HL-60/S4 (cell line): ENCODE results near the gene STIP1.
"Not testable (repeated sequence)": the region's sequence is repeated elsewhere in the genome, so short reads cannot be mapped to it uniquely, and the experiment has no call there.

Source experiments
- in situ Hi-C: fragments of 300-500 bp; cut with MboI; formaldehyde crosslinking; loops from 2 replicates; pipeline ENCODE4 v1.14.3; 2022; ENCODE audit warnings: low sequenced_read_pairs

The STIP1 gene

GRCh38 chr11:64233913-64234586 lies 48.1 kb downstream of the STIP1 start, which contains the start of gene VEGFB:
VEGFB (plus strand) TSS chr11:64234584; CDS start chr11:64234834, 250 bp downstream.
- in situ Hi-C loops, result no loop called here

- in situ Hi-C loops, result no loop called here
Observed at GRCh38 chr11:64234647-64235379, 48.8 kb downstream of the STIP1 start.

DNA sequence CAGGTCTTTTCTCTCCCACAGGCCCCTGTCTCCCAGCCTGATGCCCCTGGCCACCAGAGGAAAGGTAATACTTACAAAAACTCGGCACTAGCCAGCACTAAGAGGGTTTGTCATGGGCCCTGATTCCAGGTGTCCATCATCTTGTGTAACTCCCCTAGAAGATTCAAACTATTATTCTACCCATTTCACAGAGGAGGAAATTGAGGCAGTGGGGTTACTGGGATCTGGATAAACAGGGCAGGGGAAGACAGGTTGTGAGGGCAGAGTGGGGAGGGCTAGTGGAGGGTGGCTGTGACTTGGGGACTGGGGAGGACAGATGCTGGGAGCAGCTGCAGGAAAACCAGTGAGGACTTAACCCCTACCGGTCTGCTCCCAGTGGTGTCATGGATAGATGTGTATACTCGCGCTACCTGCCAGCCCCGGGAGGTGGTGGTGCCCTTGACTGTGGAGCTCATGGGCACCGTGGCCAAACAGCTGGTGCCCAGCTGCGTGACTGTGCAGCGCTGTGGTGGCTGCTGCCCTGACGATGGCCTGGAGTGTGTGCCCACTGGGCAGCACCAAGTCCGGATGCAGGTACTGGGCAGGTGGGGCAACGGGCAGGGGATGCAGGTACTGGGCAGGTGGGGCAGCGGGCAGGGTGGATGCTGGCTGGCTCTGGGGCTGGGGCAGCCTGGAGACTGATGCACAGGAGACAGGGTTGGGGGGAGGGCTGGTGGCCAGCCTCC lies 49.6 kb downstream of the STIP1 start:
- in situ Hi-C loops, result no loop called here

- in situ Hi-C loops, result no loop called here
Observed at GRCh38 chr11:64237484-64237951, 51.5 kb downstream of the STIP1 start.

DNA sequence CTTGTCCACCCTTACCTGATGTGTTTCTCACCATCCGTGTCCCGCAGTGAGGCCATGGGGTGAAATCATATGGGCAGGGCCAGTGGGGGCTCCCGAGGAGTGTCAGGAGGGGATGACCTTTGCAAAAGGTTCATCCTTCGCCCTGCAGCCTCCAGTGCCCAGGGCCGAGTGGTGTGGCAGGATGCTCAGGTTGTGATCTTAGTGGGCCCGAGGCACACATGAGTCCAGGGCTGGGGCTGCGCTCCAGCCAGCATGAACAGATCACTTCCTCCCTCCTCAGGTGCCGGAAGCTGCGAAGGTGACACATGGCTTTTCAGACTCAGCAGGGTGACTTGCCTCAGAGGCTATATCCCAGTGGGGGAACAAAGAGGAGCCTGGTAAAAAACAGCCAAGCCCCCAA lies 52.1 kb downstream of the STIP1 start:
- in situ Hi-C loops, result no loop called here

DNA sequence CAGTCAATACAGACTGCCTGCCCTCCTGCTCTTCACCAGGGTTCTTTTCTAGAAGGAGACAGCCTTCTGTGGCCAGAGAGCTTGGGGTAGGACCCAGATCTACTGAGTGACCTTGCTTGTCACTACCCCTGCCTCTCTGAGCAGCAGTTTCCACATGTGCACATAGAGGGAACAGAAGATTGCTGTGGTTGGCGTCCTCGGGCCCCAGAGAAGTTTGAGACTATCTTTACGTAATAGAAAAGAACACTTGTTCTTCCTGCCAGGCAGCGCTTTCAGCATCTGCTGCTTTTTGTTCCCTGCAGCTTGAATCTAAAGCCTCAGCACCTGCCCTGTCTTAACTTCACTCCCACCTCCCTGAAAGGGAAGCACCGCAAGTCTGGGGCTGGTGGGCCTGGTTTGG lies 53.0 kb downstream of the STIP1 start:
- in situ Hi-C loops, result no loop called here

GRCh38 chr11:64239662-64240434 lies 53.9 kb downstream of the STIP1 start:
- in situ Hi-C loops, result no loop called here

GRCh38 chr11:64240435-64241240 lies 54.7 kb downstream of the STIP1 start, which contains the start of gene FKBP2:
FKBP2 (plus strand) TSS chr11:64241095; CDS start chr11:64242388, 1,293 bp downstream.
- in situ Hi-C loops, result no loop called here

- in situ Hi-C loops, result no loop called here
Observed at GRCh38 chr11:64241241-64241490, 55.2 kb downstream of the STIP1 start.

- in situ Hi-C loops, result no loop called here
Observed at GRCh38 chr11:64241491-64242374, 55.8 kb downstream of the STIP1 start.

GRCh38 chr11:64243236-64243854 lies 57.4 kb downstream of the STIP1 start:
- in situ Hi-C loops, result no loop called here

GRCh38 chr11:64244107-64244506 lies 58.1 kb downstream of the STIP1 start:
- in situ Hi-C loops, result no loop called here

- in situ Hi-C loops, result no loop called here
Observed at GRCh38 chr11:64244966-64245365, 59.0 kb downstream of the STIP1 start.

DNA sequence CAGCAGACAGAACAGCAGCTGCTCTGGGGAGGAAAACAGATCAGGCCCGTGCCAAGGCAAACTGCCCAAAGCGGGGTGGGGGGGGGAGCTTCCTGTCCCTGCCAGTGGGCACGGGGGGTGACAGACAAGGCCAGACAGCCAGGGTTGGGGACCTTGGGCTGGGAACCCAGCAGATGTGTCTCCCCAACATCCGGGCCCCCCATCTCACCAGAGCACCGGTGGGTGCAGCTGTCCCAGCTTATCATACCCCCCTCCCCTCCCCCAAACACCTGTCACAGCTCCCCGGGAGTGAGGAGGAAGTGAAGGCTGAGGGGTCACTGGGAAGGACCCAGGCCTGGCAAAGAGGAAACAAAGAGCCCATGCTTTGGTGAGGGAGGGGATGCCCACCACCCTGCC lies 59.4 kb downstream of the STIP1 start:
- in situ Hi-C loops, result no loop called here

DNA sequence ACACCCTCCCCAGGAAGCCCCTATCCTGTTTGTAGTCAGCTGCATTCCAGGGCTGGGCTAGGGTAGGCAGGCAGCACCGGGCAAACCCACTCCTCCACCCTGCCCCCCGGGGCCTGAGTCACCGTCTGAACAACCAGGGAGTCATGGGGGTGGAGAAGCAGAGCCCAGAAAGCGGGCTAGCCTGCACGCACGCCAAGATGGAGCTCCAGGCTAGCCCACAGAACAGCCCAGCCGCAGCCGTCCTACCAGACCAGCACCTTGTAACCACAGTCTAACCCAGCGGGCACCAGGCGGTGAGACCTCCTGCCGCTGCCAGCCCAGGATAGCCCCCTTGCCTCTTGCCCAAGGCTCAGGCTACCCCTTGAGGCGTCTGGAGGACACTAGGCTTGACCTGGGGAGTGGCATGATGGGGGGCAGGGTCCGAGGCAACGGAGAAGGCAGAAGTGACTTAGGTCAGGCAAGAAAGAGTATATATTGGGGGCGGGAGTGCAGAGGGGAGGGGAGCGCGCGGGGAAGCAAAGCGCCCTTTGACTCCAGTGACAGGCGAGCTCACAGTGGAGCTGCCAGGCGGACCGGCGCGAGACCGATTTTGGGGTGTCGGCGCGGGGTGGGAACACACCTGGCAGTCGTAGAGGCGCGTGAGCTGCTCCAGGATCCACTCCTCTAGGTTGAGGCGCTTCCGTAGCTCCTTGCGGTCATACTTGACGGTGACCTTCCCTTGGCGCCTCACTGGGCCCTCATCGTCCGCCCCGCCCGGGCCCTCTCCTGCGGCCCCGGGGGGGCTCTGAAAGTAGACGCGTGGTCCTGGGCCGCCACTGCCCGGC lies 60.0 kb downstream of the STIP1 start:
- in situ Hi-C loops, result no loop called here

- in situ Hi-C loops, result not testable (repeated sequence)
Observed at GRCh38 chr11:64246621-64246870, 60.6 kb downstream of the STIP1 start.

DNA sequence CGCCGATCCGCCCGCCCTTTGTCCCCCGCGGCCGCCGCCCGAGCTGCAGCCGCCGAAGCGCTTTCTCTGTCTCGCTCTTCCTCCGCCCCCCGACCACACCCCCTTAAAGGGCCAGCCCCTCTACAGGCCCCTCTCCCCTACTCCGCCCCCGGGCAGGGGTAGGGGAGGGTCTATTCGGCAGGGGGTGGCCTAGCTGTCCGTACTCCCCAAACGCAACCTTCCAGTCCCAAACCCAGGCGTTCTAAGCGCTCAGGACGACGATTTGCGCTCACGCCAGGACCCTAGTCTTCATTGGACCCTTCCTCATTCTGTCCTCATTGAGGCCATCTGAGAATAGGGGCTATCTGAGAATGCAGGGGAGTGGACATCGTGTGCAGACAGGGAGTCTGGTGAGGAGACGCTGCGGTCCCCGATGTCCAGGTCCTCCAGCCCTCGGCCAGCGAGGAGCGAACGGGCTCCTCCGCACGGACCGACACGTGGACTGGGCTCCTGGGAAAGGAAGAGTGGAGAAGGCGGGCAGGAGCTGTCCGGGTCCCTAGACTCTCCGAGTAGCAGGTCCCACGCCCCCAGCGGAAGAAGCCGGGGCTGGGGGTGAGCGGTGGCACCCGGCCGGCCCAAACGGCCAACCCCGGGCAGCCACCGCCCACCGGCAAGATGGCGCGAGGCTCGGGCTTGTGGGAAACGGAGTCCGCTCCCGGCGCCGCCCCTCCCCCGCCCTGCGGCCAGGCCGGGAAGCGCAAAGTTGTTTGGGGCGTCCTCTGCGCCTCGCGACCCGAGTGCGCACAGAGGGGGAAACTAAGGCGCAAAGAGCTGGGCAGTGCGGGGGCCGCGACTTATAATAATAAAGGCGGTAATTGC lies 61.1 kb downstream of the STIP1 start, which contains the start of gene PPP1R14B:
Gene PPP1R14B, minus strand, starts transcription at position 73 of the 858 bp plus-strand sequence. CDS start 270 bp downstream, outside the sequence.
- in situ Hi-C loops, result no loop called here
